ENCODE data around the gene TYSND1. TPM values are rescaled to one million over a fixed set of nuclear protein-coding genes. Genes with fewer than 3 reads are reported as not detected.

TYSND1 gene
- total and polyA plus RNA-seq, 2 of the 13 experiments (the other 11 are each of a cell fraction or from before 2014, with no cell fraction given) = 3.3 to 8.9 TPM

DNA sequence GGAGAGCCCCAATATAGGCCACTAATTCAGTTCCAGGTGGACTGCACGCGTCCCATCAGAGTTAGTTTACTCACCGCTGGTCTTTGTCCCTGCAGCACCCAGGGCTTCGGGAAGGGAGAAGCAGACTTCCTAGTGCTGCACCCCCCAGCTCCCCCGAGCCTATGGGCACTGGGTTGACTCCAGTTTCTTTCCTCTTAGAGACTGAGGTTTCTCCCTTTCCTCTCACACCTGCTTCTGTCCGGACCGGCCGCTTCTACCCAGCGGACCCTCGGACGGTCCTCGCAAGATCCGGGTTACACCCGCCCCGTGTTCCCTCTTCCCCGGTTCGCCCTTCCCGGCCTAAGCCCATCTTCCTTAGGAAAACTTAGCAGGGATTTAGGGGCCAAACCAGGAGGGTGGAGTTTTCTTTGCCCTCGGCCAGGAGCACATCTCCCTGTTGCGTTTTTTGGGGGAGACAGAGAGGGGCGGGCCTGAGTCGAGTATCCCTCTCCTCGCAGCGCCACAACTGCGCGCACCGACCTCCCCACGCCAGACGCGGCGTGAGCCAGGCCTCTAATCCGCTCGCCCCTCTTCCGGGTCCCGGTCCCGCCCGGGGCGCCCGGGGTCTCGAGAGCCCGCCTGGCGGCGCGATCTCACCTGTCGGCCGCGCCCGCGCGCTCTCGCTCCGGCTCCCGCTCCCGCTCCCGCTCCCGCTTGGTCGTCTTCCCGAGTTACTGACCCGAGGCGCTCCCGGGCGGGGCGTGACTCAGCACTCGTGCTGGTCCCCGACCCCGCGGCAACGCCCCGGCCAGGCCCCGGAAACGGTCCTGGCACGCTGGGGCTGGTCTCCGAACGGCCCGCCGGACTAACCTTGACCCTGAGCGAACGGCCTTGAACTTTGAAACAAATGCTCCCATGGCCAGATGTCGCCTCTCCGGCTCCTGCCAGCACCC, 14.1 kb downstream of the TYSND1 start, which contains the start of gene AIFM2 (continued):
- TF ChIP-seq, protein P1, sequence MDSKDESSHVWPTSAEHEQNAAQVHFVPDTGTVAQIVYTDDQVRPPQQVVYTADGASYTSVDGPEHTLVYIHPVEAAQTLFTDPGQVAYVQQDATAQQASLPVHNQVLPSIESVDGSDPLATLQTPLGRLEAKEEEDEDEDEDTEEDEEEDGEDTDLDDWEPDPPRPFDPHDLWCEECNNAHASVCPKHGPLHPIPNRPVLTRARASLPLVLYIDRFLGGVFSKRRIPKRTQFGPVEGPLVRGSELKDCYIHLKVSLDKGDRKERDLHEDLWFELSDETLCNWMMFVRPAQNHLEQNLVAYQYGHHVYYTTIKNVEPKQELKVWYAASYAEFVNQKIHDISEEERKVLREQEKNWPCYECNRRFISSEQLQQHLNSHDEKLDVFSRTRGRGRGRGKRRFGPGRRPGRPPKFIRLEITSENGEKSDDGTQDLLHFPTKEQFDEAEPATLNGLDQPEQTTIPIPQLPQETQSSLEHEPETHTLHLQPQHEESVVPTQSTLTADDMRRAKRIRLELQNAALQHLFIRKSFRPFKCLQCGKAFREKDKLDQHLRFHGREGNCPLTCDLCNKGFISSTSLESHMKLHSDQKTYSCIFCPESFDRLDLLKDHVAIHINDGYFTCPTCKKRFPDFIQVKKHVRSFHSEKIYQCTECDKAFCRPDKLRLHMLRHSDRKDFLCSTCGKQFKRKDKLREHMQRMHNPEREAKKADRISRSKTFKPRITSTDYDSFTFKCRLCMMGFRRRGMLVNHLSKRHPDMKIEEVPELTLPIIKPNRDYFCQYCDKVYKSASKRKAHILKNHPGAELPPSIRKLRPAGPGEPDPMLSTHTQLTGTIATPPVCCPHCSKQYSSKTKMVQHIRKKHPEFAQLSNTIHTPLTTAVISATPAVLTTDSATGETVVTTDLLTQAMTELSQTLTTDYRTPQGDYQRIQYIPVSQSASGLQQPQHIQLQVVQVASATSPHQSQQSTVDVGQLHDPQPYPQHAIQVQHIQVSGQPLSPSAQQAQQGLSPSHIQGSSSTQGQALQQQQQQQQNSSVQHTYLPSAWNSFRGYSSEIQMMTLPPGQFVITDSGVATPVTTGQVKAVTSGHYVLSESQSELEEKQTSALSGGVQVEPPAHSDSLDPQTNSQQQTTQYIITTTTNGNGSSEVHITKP (CRISPR knock-in tag; IDR thresholded peaks at IDR 0.05; ENCODE audit: low read depth) = no peak
- peak; percentile 48; the same call in 1 of the 2 replicates for TF ChIP-seq ZNF30 (CRISPR knock-in tag; IDR thresholded peaks at IDR 0.05)
- TF ChIP-seq HMG20B (CRISPR knock-in tag; conservative IDR thresholded peaks at IDR 0.05) = no peak
- no peak for TF ChIP-seq ATAD3A (CRISPR knock-in tag; IDR thresholded peaks at IDR 0.05)
- TF ChIP-seq, protein P2, sequence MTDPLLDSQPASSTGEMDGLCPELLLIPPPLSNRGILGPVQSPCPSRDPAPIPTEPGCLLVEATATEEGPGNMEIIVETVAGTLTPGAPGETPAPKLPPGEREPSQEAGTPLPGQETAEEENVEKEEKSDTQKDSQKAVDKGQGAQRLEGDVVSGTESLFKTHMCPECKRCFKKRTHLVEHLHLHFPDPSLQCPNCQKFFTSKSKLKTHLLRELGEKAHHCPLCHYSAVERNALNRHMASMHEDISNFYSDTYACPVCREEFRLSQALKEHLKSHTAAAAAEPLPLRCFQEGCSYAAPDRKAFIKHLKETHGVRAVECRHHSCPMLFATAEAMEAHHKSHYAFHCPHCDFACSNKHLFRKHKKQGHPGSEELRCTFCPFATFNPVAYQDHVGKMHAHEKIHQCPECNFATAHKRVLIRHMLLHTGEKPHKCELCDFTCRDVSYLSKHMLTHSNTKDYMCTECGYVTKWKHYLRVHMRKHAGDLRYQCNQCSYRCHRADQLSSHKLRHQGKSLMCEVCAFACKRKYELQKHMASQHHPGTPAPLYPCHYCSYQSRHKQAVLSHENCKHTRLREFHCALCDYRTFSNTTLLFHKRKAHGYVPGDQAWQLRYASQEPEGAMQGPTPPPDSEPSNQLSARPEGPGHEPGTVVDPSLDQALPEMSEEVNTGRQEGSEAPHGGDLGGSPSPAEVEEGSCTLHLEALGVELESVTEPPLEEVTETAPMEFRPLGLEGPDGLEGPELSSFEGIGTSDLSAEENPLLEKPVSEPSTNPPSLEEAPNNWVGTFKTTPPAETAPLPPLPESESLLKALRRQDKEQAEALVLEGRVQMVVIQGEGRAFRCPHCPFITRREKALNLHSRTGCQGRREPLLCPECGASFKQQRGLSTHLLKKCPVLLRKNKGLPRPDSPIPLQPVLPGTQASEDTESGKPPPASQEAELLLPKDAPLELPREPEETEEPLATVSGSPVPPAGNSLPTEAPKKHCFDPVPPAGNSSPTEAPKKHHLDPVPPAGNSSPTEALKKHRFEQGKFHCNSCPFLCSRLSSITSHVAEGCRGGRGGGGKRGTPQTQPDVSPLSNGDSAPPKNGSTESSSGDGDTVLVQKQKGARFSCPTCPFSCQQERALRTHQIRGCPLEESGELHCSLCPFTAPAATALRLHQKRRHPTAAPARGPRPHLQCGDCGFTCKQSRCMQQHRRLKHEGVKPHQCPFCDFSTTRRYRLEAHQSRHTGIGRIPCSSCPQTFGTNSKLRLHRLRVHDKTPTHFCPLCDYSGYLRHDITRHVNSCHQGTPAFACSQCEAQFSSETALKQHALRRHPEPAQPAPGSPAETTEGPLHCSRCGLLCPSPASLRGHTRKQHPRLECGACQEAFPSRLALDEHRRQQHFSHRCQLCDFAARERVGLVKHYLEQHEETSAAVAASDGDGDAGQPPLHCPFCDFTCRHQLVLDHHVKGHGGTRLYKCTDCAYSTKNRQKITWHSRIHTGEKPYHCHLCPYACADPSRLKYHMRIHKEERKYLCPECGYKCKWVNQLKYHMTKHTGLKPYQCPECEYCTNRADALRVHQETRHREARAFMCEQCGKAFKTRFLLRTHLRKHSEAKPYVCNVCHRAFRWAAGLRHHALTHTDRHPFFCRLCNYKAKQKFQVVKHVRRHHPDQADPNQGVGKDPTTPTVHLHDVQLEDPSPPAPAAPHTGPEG (CRISPR knock-in tag; IDR thresholded peaks at IDR 0.05) = peak; percentile 76; the same call in 1 of the 2 replicates
- peak; percentile 88; the same call in 1 of the 2 replicates for TF ChIP-seq NFE2L1 (CRISPR knock-in tag; IDR thresholded peaks at IDR 0.05; ENCODE audit: borderline replicate concordance)
- TF ChIP-seq ESRRA (CRISPR knock-in tag; IDR thresholded peaks at IDR 0.05; ENCODE audit: low read depth) = peak; percentile 98
- no peak for TF ChIP-seq MLLT10 (CRISPR knock-in tag; IDR thresholded peaks at IDR 0.05)
- TF ChIP-seq, protein P3, sequence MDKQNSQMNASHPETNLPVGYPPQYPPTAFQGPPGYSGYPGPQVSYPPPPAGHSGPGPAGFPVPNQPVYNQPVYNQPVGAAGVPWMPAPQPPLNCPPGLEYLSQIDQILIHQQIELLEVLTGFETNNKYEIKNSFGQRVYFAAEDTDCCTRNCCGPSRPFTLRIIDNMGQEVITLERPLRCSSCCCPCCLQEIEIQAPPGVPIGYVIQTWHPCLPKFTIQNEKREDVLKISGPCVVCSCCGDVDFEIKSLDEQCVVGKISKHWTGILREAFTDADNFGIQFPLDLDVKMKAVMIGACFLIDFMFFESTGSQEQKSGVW (CRISPR knock-in tag; IDR thresholded peaks at IDR 0.05; ENCODE audit: borderline replicate concordance) = no peak
- TF ChIP-seq, protein P4, sequence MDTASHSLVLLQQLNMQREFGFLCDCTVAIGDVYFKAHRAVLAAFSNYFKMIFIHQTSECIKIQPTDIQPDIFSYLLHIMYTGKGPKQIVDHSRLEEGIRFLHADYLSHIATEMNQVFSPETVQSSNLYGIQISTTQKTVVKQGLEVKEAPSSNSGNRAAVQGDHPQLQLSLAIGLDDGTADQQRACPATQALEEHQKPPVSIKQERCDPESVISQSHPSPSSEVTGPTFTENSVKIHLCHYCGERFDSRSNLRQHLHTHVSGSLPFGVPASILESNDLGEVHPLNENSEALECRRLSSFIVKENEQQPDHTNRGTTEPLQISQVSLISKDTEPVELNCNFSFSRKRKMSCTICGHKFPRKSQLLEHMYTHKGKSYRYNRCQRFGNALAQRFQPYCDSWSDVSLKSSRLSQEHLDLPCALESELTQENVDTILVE (CRISPR knock-in tag; IDR thresholded peaks at IDR 0.05) = peak; percentile 98
- TF ChIP-seq ZFP37 (CRISPR knock-in tag; IDR thresholded peaks at IDR 0.05; ENCODE audit: borderline replicate concordance) = peak; percentile 78; the same call in 1 of the 2 replicates
- TF ChIP-seq, protein P5, sequence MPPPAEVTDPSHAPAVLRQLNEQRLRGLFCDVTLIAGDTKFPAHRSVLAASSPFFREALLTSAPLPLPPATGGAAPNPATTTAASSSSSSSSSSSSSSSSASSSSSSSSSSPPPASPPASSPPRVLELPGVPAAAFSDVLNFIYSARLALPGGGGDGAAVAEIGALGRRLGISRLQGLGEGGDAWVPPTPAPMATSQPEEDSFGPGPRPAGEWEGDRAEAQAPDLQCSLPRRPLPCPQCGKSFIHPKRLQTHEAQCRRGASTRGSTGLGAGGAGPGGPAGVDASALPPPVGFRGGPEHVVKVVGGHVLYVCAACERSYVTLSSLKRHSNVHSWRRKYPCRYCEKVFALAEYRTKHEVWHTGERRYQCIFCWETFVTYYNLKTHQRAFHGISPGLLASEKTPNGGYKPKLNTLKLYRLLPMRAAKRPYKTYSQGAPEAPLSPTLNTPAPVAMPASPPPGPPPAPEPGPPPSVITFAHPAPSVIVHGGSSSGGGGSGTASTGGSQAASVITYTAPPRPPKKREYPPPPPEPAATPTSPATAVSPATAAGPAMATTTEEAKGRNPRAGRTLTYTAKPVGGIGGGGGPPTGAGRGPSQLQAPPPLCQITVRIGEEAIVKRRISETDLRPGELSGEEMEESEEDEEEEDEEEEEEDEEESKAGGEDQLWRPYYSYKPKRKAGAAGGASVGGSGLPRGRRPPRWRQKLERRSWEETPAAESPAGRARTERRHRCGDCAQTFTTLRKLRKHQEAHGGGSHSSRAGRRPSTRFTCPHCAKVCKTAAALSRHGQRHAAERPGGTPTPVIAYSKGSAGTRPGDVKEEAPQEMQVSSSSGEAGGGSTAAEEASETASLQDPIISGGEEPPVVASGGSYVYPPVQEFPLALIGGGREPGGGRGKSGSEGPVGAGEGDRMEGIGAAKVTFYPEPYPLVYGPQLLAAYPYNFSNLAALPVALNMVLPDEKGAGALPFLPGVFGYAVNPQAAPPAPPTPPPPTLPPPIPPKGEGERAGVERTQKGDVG (CRISPR knock-in tag; IDR thresholded peaks at IDR 0.05; ENCODE audit: borderline replicate concordance) = no peak

All from HepG2 (cell line).